ENCODE results near the gene TTC29.

- TF ChIP-seq CTCF (conservative IDR thresholded peaks at IDR 0.05; ENCODE audit: low read length): no peak
- TF ChIP-seq EZH2phosphoT487 (IDR thresholded peaks at IDR 0.05; ENCODE audit: borderline replicate concordance, low read depth, low read length): no peak
These were observed 14.0 kb upstream of the TTC29 start for GRCh38 chr4:146959692-146960091.
